PC-9 (cell line): ENCODE data around the gene ARMH4. TPM values are rescaled to one million over a fixed set of nuclear protein-coding genes. Genes with fewer than 3 reads are reported as not detected.

Experiments
- Bru-seq: library from RNA; stranded (reverse); fragments of 400-500 nt; gene quantifications from one replicate; lab custom pipeline; 2021; lab: Mats Ljungman, UMichigan
- BruChase-seq, 2 experiments: library from RNA; stranded (reverse); fragments of 400-500 nt; gene quantifications; one replicate each; lab custom pipeline; 2021; lab: Mats Ljungman, UMichigan
- BruUV-seq: library from RNA; stranded (reverse); fragments of 400-500 nt; replicated peaks from 2 replicates; lab custom pipeline; 2021; lab: Mats Ljungman, UMichigan
- CTCF ChIA-PET: fragments of 300-600 bp; sonication (Branson Sonifier 250); formaldehyde crosslinking; loops from one replicate; lab custom pipeline; 2022; ENCODE audit warnings: antibody characterized with exemption; lab: Charles Lee
- POLR2A ChIA-PET: fragments of 300-600 bp; sonication (Branson Sonifier 250); formaldehyde crosslinking; loops from one replicate; lab custom pipeline; 2022; ENCODE audit warnings: antibody characterized with exemption; ENCODE audit not compliant: unreplicated experiment; lab: Charles Lee
- DNase-seq, 2 experiments: peaks; one replicate each; pipeline versions ENCODE4 v3.0.0 to v3.0.0-alpha.2; 2015 to 2022; ENCODE audit warnings: mixed read lengths in 1 of 2
- H2AFZ ChIP-seq: fragments of 200-600 bp; sonication (generic); 2 replicates; pipeline ENCODE4 v1.8.1; 2017; ENCODE audit warnings: antibody characterized with exemption
- H3F3A ChIP-seq: fragments of 200-600 bp; sonication (generic); 2 replicates; pipeline ENCODE4 v1.8.1; 2017; ENCODE audit warnings: antibody characterized with exemption, mild to moderate bottlenecking, low read depth; ENCODE audit not compliant: insufficient read depth
- H3K27ac ChIP-seq: fragments of 200-600 bp; sonication (generic); 2 replicates; pipeline ENCODE4 v1.6.1; 2016; ENCODE audit warnings: mixed run types
- H3K27me3 ChIP-seq: fragments of 200-600 bp; sonication (generic); 2 replicates; pipeline ENCODE4 v1.6.1; 2016; ENCODE audit warnings: low read depth, mixed run types; ENCODE audit not compliant: insufficient read depth
- H3K36me3 ChIP-seq: fragments of 200-600 bp; sonication (generic); 2 replicates; pipeline ENCODE4 v1.6.1; 2016; ENCODE audit warnings: low read depth, mixed run types
- H3K4me1 ChIP-seq: fragments of 200-600 bp; sonication (generic); replicated peaks from 2 replicates; pipeline ENCODE4 v1.6.1; 2016; ENCODE audit warnings: mixed run types; ENCODE audit not compliant: insufficient read depth
- H3K4me2 ChIP-seq: fragments of 200-600 bp; sonication (generic); 2 replicates; pipeline ENCODE4 v1.6.1; 2017; ENCODE audit warnings: mixed run types
- H3K4me3 ChIP-seq: fragments of 200-600 bp; sonication (generic); 2 replicates; pipeline ENCODE4 v1.6.1; 2016; ENCODE audit warnings: mixed run types
- H3K79me2 ChIP-seq: fragments of 200-600 bp; sonication (generic); 2 replicates; pipeline ENCODE4 v1.6.1; 2017; ENCODE audit warnings: low read depth, mixed run types
- H3K9me2 ChIP-seq: fragments of 200-600 bp; sonication (generic); 2 replicates; pipeline ENCODE4 v1.8.1; 2017; ENCODE audit warnings: mild to moderate bottlenecking; ENCODE audit not compliant: insufficient read depth
- H3K9me3 ChIP-seq: fragments of 200-600 bp; sonication (generic); 2 replicates; pipeline ENCODE4 v1.8.1; 2016; ENCODE audit warnings: low read depth; ENCODE audit not compliant: insufficient read depth
- H4K20me1 ChIP-seq: fragments of 200-600 bp; sonication (generic); 2 replicates; pipeline ENCODE4 v1.8.1; 2017; ENCODE audit not compliant: insufficient read depth
- EZH2 ChIP-seq: fragments of 200-600 bp; sonication (generic); IDR thresholded peaks from 2 replicates; pipeline ENCODE4 v1.8.0; 2017; ENCODE audit warnings: antibody characterized with exemption, low read depth
- intact Hi-C: fragments of 100-400 bp; cut with micrococcal nuclease; formaldehyde crosslinking; loops from one replicate; pipeline ENCODE4 v1.10.0; 2022; ENCODE audit not compliant: unreplicated experiment
- long read RNA-seq: library from polyadenylated mRNA; stranded (forward); transcript quantifications from one replicate; pipeline ENCODE4 v2.0.0, GENCODE V29; 2022
- total RNA-seq: library from RNA; stranded (reverse); gene quantifications from 2 replicates; pipeline ENCODE4 v1.2.3, GENCODE V29; 2021
- TF ChIP-seq, protein P1 (sequence below): fragments of 200-600 bp; sonication (generic); conservative IDR thresholded peaks from 2 replicates; pipeline ENCODE4 v1.6.1; 2017; ENCODE audit warnings: mixed run types, antibody characterized with exemption, mild to moderate bottlenecking, moderate library complexity

ARMH4 gene, protein sequence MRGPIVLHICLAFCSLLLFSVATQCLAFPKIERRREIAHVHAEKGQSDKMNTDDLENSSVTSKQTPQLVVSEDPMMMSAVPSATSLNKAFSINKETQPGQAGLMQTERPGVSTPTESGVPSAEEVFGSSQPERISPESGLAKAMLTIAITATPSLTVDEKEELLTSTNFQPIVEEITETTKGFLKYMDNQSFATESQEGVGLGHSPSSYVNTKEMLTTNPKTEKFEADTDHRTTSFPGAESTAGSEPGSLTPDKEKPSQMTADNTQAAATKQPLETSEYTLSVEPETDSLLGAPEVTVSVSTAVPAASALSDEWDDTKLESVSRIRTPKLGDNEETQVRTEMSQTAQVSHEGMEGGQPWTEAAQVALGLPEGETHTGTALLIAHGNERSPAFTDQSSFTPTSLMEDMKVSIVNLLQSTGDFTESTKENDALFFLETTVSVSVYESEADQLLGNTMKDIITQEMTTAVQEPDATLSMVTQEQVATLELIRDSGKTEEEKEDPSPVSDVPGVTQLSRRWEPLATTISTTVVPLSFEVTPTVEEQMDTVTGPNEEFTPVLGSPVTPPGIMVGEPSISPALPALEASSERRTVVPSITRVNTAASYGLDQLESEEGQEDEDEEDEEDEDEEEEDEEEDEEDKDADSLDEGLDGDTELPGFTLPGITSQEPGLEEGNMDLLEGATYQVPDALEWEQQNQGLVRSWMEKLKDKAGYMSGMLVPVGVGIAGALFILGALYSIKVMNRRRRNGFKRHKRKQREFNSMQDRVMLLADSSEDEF
- total RNA-seq (not detected in 2 replicates), Bru-seq, nascent RNA (percentile 6 among the genes with signal in this experiment), BruChase-seq, experiment 1, labeled RNA remaining after a 2-hour chase (percentile 12 among the genes with signal in this experiment), BruChase-seq, experiment 2, labeled RNA remaining after a 6-hour chase (percentile 7 among the genes with signal in this experiment)
- long read RNA-seq, partial matches to known transcripts = 0 of 7 reads
- long read RNA-seq, other reads (novel, unspliced or antisense) = 7 of 7 reads

DNA sequence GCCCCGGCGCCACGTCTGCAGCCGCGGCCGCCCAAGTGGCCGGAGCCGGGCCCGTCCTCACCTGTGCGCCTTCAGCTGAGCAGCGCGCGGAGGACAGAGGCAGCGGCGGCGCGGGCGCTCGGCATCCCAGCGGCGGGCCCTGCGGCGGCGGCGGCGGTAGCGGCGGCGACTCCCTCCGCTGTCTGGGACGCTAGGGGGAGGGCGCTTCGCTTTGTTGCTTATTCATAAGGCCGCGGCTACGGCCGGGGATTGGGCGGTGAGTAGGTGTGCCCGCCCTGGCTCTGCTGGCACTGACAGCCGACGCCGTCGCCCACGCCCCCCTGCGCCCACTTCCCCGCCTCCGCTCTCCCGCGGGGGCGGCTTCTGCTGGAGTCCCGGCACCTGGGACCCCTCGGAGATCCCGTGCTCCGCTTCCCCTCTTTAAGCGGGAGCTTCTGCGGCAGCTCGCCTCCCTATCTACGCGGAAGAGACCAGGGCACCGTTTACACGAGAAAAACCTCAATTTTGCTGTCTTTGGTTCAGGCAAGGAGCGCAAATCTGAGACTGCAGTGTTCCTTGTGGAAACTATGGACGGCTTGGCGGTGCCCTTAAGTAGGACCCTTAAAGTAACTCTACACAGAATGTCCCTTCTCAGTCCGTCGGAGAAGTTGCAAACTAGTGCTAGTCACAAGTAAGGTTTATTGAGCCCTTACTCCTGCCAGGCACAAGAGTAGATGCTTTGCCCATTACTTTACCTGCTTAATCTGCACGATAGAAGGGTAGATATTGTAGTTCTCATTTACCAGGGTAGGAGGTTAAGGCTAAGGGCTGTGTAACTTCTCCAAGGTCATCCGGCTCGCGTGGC lies at the start of gene ARMH4:
Gene ARMH4 (minus strand): TSS at position 200 of the 844 bp plus-strand sequence. CDS start 12,855 bp downstream, outside the sequence.
- no peak within 1 kb of the TSS for H3K27ac ChIP-seq
- peak; percentile 60 to 66 for DNase-seq

DNA sequence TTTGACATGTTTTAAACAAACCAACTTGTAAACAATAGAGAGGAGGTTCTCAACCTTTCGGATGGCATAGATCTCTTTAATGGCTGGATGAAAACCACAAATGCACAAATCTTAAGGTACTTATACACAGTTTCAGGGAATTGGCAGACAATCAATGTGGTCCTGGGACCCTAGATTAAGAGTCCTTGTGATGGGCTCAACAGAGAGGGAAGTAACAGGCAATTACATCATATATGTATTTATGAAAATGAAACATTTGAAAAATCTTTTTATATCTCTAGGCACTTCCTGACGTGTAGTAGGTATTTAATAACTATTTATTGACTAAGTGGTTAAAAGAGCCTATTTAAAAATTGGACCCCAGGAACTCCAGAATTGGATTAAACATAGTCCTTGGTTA lies 48.8 kb upstream of the ARMH4 start:
- Histone ChIP-seq H3K4me2 (peak overlapping the region; percentile 90), H3K36me3 (no peaks in the 10 kb centered on the region), H2AFZ (peak overlapping the region; percentile 100), H3K4me3 (peak overlapping the region; percentile 100), H4K20me1 (no peaks in the 10 kb centered on the region), H3K4me1 (peaks cover 18% of the 10 kb centered on the region), H3K27ac (peak overlapping the region; percentile 65; the same call in 1 of the 2 replicates), H3F3A (0 out of 2 replicates have a peak, but pooled peaks cover 3% of the 10 kb centered on the region), H3K79me2 (peaks cover 21% of the 10 kb centered on the region), H3K9me2 (no peaks in the 10 kb centered on the region), H3K27me3 (no peaks in the 10 kb centered on the region), H3K9me3 (no peaks in the 10 kb centered on the region)
- ChIA-PET POLR2A (interaction anchor here (0.6 kb wide), 1 partner anchor 1283 kb away, joined by 4 read pairs; the partner anchor contains the start of genes JKAMP and L3HYPDH), CTCF (no interaction called here)
- DNase-seq = no peak
- intact Hi-C loops = loop anchor here (2.0 kb wide), 1 partner anchor 44 kb away; the partner anchor contains the start of gene PSMA3
- TF ChIP-seq EZH2 = no peak
- TF ChIP-seq, protein P1, sequence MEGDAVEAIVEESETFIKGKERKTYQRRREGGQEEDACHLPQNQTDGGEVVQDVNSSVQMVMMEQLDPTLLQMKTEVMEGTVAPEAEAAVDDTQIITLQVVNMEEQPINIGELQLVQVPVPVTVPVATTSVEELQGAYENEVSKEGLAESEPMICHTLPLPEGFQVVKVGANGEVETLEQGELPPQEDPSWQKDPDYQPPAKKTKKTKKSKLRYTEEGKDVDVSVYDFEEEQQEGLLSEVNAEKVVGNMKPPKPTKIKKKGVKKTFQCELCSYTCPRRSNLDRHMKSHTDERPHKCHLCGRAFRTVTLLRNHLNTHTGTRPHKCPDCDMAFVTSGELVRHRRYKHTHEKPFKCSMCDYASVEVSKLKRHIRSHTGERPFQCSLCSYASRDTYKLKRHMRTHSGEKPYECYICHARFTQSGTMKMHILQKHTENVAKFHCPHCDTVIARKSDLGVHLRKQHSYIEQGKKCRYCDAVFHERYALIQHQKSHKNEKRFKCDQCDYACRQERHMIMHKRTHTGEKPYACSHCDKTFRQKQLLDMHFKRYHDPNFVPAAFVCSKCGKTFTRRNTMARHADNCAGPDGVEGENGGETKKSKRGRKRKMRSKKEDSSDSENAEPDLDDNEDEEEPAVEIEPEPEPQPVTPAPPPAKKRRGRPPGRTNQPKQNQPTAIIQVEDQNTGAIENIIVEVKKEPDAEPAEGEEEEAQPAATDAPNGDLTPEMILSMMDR = no peak
- no TSS peak for BruUV-seq

More for the DNA sequence above, at the start of gene ARMH4:
- TF ChIP-seq, protein P1 = no peak
- no peak for TF ChIP-seq EZH2
- H3K79me2 ChIP-seq = no peaks in the 10 kb centered on the region
- peaks cover 7% of the 10 kb centered on the region for H3K4me1 ChIP-seq
- H3K9me3 ChIP-seq = no peaks in the 10 kb centered on the region; the same call in 1 of the 2 replicates
- H3F3A ChIP-seq = no peaks in the 10 kb centered on the region
- ChIA-PET POLR2A (no interaction called here), CTCF (no interaction called here)
- no TSS peak for BruUV-seq
- H4K20me1 ChIP-seq = no peaks in the 10 kb centered on the region
- no peaks in the 10 kb centered on the region for H3K36me3 ChIP-seq
- H3K4me2 ChIP-seq = peak within 1 kb of the TSS; percentile 100
- intact Hi-C loops = no loop called here
- no peaks in the 10 kb centered on the region; the same call in 1 of the 2 replicates for H3K9me2 ChIP-seq
- peak within 1 kb of the TSS; percentile 85 for H3K4me3 ChIP-seq
- H2AFZ ChIP-seq = peak within 1 kb of the TSS; percentile 81
- peaks cover 54% of the 10 kb centered on the region for H3K27me3 ChIP-seq
